SK-MEL-5 (cell line): ENCODE results near the gene FUBP3. TPM values are rescaled to one million over a fixed set of nuclear protein-coding genes. Genes with fewer than 3 reads are reported as not detected.
"Not testable (repeated sequence)": the region's sequence is repeated elsewhere in the genome, so short reads cannot be mapped to it uniquely, and the experiment has no call there.

ENCODE experiments used
- DNase-seq: peaks from one replicate; pipeline ENCODE4 v3.0.0-alpha.2; 2016; ENCODE audit warnings: low read depth, low spot score
- in situ Hi-C: cut with HindIII; loops from 2 replicates; pipeline ENCODE4 v1.10.0; 2016; ENCODE audit warnings: low sequenced_read_pairs, high pct_unique_total_duplicates, low pct_unique_long_range_greater_than_20kb
- total RNA-seq: library from RNA; depleted of rRNA; stranded (reverse); fragments of >200 nt; shearing (Covaris generic); gene quantifications from 2 replicates; pipeline ENCODE4 v1.2.3, GENCODE V29; 2014

The FUBP3 gene
- total RNA-seq, 1 experiment from 2014 or later, result 58.2 TPM

DNA sequence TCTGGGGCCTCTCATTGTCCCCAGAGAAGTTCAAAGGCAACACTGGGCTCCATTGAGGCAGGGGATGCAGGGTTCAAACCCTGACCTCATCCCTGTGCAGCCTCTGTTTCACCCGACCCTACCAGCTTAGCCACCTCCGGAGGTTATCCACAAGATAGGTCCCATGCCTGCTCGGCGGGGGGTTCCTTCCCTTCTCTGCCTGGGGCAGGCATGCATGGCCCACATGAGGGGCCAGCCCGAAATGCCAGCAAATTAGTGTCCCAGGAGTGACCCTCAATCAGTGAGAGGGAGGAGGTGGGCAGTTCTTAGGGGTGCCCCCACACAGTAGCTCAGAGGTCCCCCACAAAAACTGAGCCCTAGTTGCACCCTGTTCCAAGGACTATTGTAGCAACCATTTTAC lies 24.8 kb upstream of the FUBP3 start:
- in situ Hi-C loops, result no loop called here
- DNase-seq, result no peak

GRCh38 chr9:130555061-130555460 lies 24.3 kb upstream of the FUBP3 start:
- in situ Hi-C loops, result no loop called here
- DNase-seq, result no peak

- in situ Hi-C loops, result no loop called here
These were observed 23.4 kb upstream of the FUBP3 start for GRCh38 chr9:130555968-130556367.

DNA sequence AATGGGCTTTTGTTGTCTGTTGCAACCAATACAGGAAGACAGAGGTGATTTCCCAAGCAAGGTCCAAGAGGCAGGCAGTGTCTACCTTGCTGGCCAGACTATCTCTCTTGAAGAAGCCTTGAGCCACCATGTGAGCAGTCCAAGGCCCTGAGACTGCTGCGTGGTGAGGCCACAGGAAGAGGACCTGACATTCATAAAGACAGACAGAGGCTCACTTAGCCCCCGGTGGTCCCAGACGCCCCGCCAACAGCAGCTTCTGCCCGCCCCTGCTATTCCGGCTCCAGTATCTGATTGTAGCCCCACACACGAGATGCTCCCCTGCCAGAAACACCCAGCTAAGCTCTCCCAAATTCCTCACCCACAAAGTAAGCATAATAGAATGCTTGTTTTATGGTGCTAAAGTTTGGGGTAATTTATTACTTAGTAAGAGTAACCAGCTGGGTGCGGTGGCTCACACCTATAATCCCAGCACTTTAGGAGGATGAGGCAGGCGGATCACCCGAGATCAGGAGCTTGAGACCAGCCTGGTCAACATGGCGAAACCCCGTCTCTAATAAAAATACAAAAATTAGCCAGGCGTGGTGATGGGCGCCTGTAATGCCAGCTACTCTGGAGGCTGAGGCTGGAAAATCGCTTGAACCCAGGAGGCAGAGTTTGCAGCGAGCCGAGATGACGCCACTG lies 22.8 kb upstream of the FUBP3 start:
- in situ Hi-C loops, result no loop called here
- no peak for DNase-seq

More at GRCh38 chr9:130555968-130556367, 23.4 kb upstream of the FUBP3 start:
- DNase-seq, result no peak

GRCh38 chr9:130557077-130557468 lies 22.3 kb upstream of the FUBP3 start:
- in situ Hi-C loops, result no loop called here

DNA sequence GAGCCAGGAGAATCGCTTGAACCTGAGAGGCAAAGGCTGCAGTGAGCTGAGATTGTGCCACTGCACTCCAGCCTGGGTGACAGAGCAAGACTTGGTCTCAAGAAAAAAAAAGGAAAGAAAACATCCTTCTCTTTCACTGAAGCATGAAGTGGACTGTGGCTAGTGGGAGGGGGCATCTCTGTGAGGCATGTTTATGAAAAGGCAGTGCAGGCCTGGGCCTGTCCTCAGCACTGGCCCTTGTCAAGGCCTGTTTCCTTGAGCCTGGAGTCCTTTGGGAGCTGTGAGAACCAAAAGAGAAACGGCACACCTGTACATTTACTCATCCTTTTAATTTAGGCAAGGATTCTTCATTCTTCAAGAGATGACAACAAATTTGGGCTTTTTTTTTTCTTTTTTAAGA lies 18.3 kb upstream of the FUBP3 start:
- in situ Hi-C loops, result no loop called here
- no peak for DNase-seq

More at GRCh38 chr9:130557077-130557468, 22.3 kb upstream of the FUBP3 start:
- no peak for DNase-seq

GRCh38 chr9:130562525-130562924 lies 16.9 kb upstream of the FUBP3 start:
- in situ Hi-C loops, DNase-seq: not testable (repeated sequence)

GRCh38 chr9:130563797-130564196 lies 15.6 kb upstream of the FUBP3 start:
- DNase-seq, result no peak
- in situ Hi-C loops, result no loop called here

- in situ Hi-C loops, result no loop called here
- DNase-seq, result no peak
These were observed 13.6 kb upstream of the FUBP3 start for GRCh38 chr9:130565792-130566191.

DNA sequence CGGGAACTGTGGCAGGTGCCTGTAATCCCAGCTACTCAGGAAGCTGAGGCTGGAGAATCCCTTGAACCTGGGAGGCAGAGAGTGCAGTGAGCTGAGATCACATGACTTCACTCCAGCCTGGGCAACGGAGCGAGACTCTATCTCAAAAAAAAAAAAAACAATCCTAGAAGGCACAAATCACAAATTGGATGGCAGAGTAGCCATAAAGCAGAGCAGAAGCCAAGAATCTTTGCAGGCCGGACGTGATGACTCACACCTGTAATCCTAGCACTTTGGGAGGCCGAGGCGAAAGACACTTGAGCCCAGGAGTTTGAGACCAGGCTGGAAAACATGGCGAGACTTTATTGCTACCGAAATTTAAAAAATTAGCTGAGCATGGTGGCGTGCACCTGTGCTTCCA lies 9.2 kb upstream of the FUBP3 start:
- no peak for DNase-seq
- in situ Hi-C loops, result no loop called here

GRCh38 chr9:130575514-130575913 lies 3.9 kb upstream of the FUBP3 start:
- in situ Hi-C loops, result no loop called here
- no peak for DNase-seq

GRCh38 chr9:130576176-130576575 lies 3.2 kb upstream of the FUBP3 start:
- in situ Hi-C loops, result no loop called here
- DNase-seq, result no peak

DNA sequence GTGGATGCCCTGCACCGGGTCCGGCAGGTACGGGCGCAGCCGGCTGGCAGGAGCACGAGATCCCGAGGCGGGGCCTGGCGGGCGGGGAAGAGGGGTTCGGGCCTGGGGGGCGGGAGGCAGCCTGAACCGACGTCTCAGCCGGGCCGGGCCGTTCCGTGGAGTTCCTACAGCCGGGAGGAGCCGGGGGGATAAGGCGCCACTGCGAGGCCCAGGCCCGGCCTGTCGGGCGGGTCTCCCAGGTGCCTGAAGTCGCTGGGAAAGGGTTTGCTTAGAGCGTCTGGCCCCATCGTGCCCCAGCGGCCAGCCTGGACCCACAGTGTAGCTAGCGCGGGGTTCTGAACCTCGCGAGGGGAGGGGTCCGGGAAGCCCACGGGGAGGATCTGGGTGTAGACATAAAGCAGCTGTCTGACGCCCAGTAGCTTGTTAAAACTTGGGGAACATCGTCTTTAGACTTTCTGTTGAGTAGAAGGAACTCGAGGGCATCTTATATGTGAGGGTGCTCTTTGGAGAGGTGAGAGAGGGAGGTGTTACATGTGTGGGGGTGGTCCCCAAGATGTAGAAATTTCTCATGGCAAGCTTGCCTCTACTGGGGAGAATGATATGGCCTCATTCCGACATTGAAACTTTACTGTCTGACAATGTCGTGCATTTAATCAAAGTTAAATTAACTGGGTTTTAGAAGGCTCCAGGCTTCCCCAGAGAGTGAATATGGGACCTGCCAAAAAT lies 524 bp downstream of the FUBP3 start:
- no peak for DNase-seq
- in situ Hi-C loops, result no loop called here

DNA sequence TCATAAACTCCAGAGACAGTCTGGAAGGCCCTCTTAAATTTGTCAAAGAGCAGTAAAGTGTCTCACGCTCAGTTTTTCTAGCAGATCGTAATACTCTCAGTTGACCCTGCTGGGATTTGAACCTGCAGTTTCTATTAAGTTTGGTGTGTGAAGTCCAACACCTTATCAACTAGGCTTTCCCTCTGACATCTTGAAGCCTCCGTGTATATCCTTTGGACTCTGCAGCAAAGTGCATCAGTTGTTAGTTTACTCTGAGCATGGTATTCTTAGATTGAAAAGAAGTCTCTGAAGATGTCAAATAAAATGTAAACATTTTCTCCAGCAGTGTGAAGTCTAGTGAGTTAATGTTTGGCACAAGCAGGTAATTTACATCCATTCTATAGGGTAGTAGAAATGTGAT lies 2.4 kb downstream of the FUBP3 start:
- no peak for DNase-seq
- in situ Hi-C loops, result no loop called here

DNA sequence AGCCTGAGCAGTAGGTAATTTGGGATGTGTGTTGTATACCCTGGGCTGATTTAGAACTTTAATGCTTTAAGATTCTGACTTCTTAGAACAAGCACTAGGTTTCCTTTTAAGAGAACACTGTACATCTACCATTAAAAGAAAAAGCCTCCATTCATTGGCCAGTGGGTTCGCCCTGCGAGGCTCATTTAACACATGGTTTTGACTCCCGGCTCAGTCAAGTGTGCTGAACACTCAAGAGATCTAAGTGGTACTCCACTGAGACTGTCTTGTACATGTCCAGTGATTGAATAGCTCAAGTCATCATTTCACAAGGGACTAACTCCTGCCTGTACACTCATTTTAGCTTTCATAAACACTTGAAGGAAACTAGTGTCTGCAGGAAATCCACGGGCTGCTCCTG lies 3.9 kb downstream of the FUBP3 start:
- in situ Hi-C loops, result no loop called here

GRCh38 chr9:130587921-130588320 lies 8.5 kb downstream of the FUBP3 start:
- in situ Hi-C loops, result no loop called here
- DNase-seq, result no peak

More for the DNA sequence above, 3.9 kb downstream of the FUBP3 start:
- no peak for DNase-seq

GRCh38 chr9:130588416-130588815 lies 9.0 kb downstream of the FUBP3 start:
- in situ Hi-C loops, result no loop called here
- no peak for DNase-seq

GRCh38 chr9:130589754-130590153 lies 10.4 kb downstream of the FUBP3 start:
- DNase-seq, result no peak
- in situ Hi-C loops, result no loop called here

GRCh38 chr9:130590305-130590704 lies 10.9 kb downstream of the FUBP3 start:
- DNase-seq, result no peak
- in situ Hi-C loops, result no loop called here
